HCT116 (cell line): ENCODE results near the gene IYD.

Source experiments
- CEBPB ChIP-seq: IDR thresholded peaks from 2 replicates; pipeline ENCODE4 v1.6.1; 2012; ENCODE audit warnings: low read depth
- EGR1 ChIP-seq: IDR thresholded peaks from 2 replicates; pipeline ENCODE4 v1.6.1; 2012; ENCODE audit warnings: low read depth
- EZH2 ChIP-seq: fragments of 200-600 bp; sonication (generic); IDR thresholded peaks from 2 replicates; pipeline ENCODE4 v1.6.1; 2017; ENCODE audit warnings: antibody characterized with exemption, mixed run types
- POLR2A ChIP-seq: IDR thresholded peaks from 2 replicates; pipeline ENCODE4 v1.7.0; 2011; ENCODE audit warnings: borderline replicate concordance; ENCODE audit not compliant: insufficient read depth, insufficient read length; ENCODE audit errors: extremely low read depth
- POLR2AphosphoS5 ChIP-seq: IDR thresholded peaks from 2 replicates; pipeline ENCODE4 v1.6.1; 2011; ENCODE audit warnings: mild to moderate bottlenecking, low read depth, low read length, moderate library complexity
- RAD21 ChIP-seq: IDR thresholded peaks from 2 replicates; pipeline ENCODE4 v1.6.1; 2012; ENCODE audit warnings: low read depth, mild to moderate bottlenecking
- SRF ChIP-seq: IDR thresholded peaks from 2 replicates; pipeline ENCODE4 v1.6.1; 2012; ENCODE audit warnings: low read depth
- ZNF274 ChIP-seq: fragments of 200-500 bp; sonication (Bioruptor generic); IDR thresholded peaks from 2 replicates; pipeline ENCODE4 v1.6.1; 2014; ENCODE audit warnings: mild to moderate bottlenecking, low read depth, low read length, inconsistent platforms
- TF ChIP-seq, protein P1 (sequence below), 3 experiments: fragments of 200-600 bp in 1 of 3; sonication (generic) in 1 of 3; IDR thresholded peaks in 2 of 3; conservative IDR thresholded peaks in 1 of 3; 2 replicates each; pipeline ENCODE4 v1.5.1; 2012 to 2017; ENCODE audit warnings: low read depth in 2 of 3, low read length in 2 of 3, antibody characterized with exemption in 1 of 3, borderline replicate concordance in 1 of 3, control low read depth in 1 of 3, mild to moderate bottlenecking in 1 of 3, mixed read lengths in 1 of 3, mixed run types in 1 of 3, moderate library complexity in 1 of 3; ENCODE audit not compliant: insufficient read depth in 1 of 3

DNA sequence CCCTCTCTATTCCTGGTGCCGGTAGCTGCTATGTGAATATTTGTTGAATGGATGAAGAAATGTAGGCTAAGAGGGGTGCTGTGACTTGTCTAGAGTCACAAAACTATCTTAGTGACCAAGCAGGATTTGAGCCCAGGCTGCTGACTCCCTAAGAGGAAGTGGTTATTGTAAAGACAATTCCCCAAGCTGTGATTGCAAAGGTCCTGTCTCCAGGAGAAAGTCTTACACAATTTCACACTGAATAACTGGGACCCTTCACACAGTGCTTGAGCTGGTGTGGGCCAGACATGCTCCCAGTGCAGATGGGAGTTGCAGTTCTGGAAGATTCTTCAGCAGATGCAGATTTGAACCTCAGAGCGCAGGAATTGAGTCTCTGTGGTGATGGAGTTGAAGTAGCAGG, 38.1 kb downstream of the IYD start:
- TF ChIP-seq, protein P1, sequence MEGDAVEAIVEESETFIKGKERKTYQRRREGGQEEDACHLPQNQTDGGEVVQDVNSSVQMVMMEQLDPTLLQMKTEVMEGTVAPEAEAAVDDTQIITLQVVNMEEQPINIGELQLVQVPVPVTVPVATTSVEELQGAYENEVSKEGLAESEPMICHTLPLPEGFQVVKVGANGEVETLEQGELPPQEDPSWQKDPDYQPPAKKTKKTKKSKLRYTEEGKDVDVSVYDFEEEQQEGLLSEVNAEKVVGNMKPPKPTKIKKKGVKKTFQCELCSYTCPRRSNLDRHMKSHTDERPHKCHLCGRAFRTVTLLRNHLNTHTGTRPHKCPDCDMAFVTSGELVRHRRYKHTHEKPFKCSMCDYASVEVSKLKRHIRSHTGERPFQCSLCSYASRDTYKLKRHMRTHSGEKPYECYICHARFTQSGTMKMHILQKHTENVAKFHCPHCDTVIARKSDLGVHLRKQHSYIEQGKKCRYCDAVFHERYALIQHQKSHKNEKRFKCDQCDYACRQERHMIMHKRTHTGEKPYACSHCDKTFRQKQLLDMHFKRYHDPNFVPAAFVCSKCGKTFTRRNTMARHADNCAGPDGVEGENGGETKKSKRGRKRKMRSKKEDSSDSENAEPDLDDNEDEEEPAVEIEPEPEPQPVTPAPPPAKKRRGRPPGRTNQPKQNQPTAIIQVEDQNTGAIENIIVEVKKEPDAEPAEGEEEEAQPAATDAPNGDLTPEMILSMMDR (IDR thresholded peaks at IDR 0.05 in 2 of 3, conservative IDR thresholded peaks at IDR 0.05 in 1 of 3; ENCODE audit: borderline replicate concordance in 1 of 3, insufficient read depth in 1 of 3, low read depth in 2 of 3, low read length in 2 of 3): no peak
- no peak for TF ChIP-seq POLR2A
- no peak for TF ChIP-seq EZH2
- no peak for TF ChIP-seq ZNF274
- no peak for TF ChIP-seq CEBPB
- TF ChIP-seq RAD21: no peak
- TF ChIP-seq SRF: no peak
- TF ChIP-seq EGR1: no peak
- no peak for TF ChIP-seq POLR2AphosphoS5
